Bronchial epithelial cell (primary cell): ENCODE results near the gene P2RY6. TPM values are rescaled to one million over a fixed set of nuclear protein-coding genes. Genes with fewer than 3 reads are reported as not detected.

Experiments
- DNase-seq: peaks from one replicate; pipeline ENCODE4 v3.0.0-alpha.2; 2010; ENCODE audit warnings: low read depth
- FAIRE-seq: peaks from 2 replicates; lab custom pipeline; 2011; peaks lifted over from hg19 to GRCh38; lab: Jason Lieb, UNC
- H3K27me3 ChIP-seq: 2 replicates; pipeline ENCODE4 v1.5.1; 2011; ENCODE audit warnings: low read length; ENCODE audit not compliant: control insufficient read depth, insufficient read depth
- H3K36me3 ChIP-seq: 2 replicates; pipeline ENCODE4 v1.5.1; 2011; ENCODE audit warnings: low read length; ENCODE audit not compliant: control insufficient read depth, insufficient read depth
- H3K4me3 ChIP-seq: 2 replicates; pipeline ENCODE4 v1.5.1; 2011; ENCODE audit warnings: mild to moderate bottlenecking, low read depth, low read length, control low read depth
- CTCF ChIP-seq: IDR thresholded peaks from 2 replicates; pipeline ENCODE4 v1.5.1; 2011; ENCODE audit warnings: mild to moderate bottlenecking, moderate library complexity, low read length, control low read depth, inconsistent platforms; ENCODE audit not compliant: insufficient read depth, severe bottlenecking
- total RNA-seq: library from RNA; depleted of rRNA; stranded (reverse); fragments of >200 nt; gene quantifications from 2 replicates; pipeline ENCODE4 v1.2.1, GENCODE V29; 2014

The P2RY6 gene
- total RNA-seq, 1 donor from 2014 or later = not detected

- Histone ChIP-seq H3K4me3 (no peak overlapping the region), H3K27me3 (no peaks in the 10 kb centered on the region), H3K36me3 (peaks cover 26% of the 10 kb centered on the region)
- peak; percentile 84 for TF ChIP-seq CTCF
- peak; percentile 50 for DNase-seq
- FAIRE-seq = no peak
These were observed 35.3 kb upstream of the P2RY6 start for GRCh38 chr11:73236854-73237253.

- no peak for DNase-seq
- FAIRE-seq = peak; percentile 7
- Histone ChIP-seq H3K27me3 (no peaks in the 10 kb centered on the region), H3K36me3 (peaks cover 24% of the 10 kb centered on the region), H3K4me3 (no peak overlapping the region)
- TF ChIP-seq CTCF = no peak
These were observed 34.5 kb upstream of the P2RY6 start for GRCh38 chr11:73237471-73238290.

- no peak for FAIRE-seq
- Histone ChIP-seq H3K27me3 (no peaks in the 10 kb centered on the region), H3K4me3 (no peak overlapping the region), H3K36me3 (peaks cover 22% of the 10 kb centered on the region)
- no peak for DNase-seq
- no peak for TF ChIP-seq CTCF
These were observed 33.0 kb upstream of the P2RY6 start for GRCh38 chr11:73239111-73239521.

GRCh38 chr11:73239571-73240189, 32.5 kb upstream of the P2RY6 start:
- Histone ChIP-seq H3K36me3 (peaks cover 18% of the 10 kb centered on the region), H3K4me3 (no peak overlapping the region), H3K27me3 (no peaks in the 10 kb centered on the region)
- no peak for TF ChIP-seq CTCF
- no peak for DNase-seq
- FAIRE-seq = no peak

GRCh38 chr11:73240190-73240781, 31.9 kb upstream of the P2RY6 start:
- FAIRE-seq (peak; percentile 18), DNase-seq (peak; percentile 39)
- Histone ChIP-seq H3K36me3 (peaks cover 14% of the 10 kb centered on the region), H3K27me3 (no peaks in the 10 kb centered on the region), H3K4me3 (no peak overlapping the region)
- no peak for TF ChIP-seq CTCF
